Keratinocyte (primary cell): Measurements from ENCODE around the gene FRS2. TPM values are rescaled to one million over a fixed set of nuclear protein-coding genes. Genes with fewer than 3 reads are reported as not detected.

Experiments
- DNase-seq: peaks from one replicate; pipeline ENCODE4 v3.0.0-alpha.2; 2011; ENCODE audit warnings: low read depth, missing footprints, low spot score
- FAIRE-seq: peaks from 2 replicates; lab custom pipeline; 2011; peaks lifted over from hg19 to GRCh38; lab: Jason Lieb, UNC
- H2AFZ ChIP-seq: 2 replicates; pipeline ENCODE4 v1.6.0; 2012; ENCODE audit warnings: low read length, control low read depth, inconsistent platforms; ENCODE audit not compliant: control insufficient read depth
- H3K27ac ChIP-seq: 2 replicates; pipeline ENCODE4 v1.5.1; 2011; ENCODE audit warnings: low read length; ENCODE audit not compliant: control insufficient read depth, insufficient read depth
- H3K27me3 ChIP-seq: 3 replicates; pipeline ENCODE4 v1.6.0; 2011; ENCODE audit warnings: low read length; ENCODE audit not compliant: control insufficient read depth, insufficient read depth; ENCODE audit errors: extremely low read depth
- H3K36me3 ChIP-seq, 2 experiments: 2 replicates in 1 of 2; 3 replicates in 1 of 2; pipeline ENCODE4 v1.5.1; 2011; ENCODE audit warnings: low read length in 2 of 2, mild to moderate bottlenecking in 1 of 2; ENCODE audit not compliant: control insufficient read depth in 2 of 2, insufficient read depth in 2 of 2; ENCODE audit errors: extremely low read depth in 1 of 2
- H3K4me1 ChIP-seq: 3 replicates; pipeline ENCODE4 v1.5.1; 2011; ENCODE audit warnings: low read length; ENCODE audit not compliant: control insufficient read depth, insufficient read depth; ENCODE audit errors: extremely low read depth
- H3K4me2 ChIP-seq: 3 replicates; pipeline ENCODE4 v1.6.0; 2011; ENCODE audit warnings: low read depth, low read length; ENCODE audit not compliant: control insufficient read depth, insufficient read depth; ENCODE audit errors: extremely low read depth
- H3K4me3 ChIP-seq, 3 experiments: fragments of 200-600 bp in 1 of 3; sonication (generic) in 1 of 3; 2 replicates in 2 of 3; 3 replicates in 1 of 3; pipeline ENCODE4 v1.5.1; 2011 to 2016; ENCODE audit warnings: low read length in 3 of 3, mild to moderate bottlenecking in 3 of 3, control low read depth in 2 of 3, inconsistent platforms in 1 of 3, low read depth in 1 of 3, mixed read lengths in 1 of 3, mixed run types in 1 of 3, moderate library complexity in 1 of 3; ENCODE audit not compliant: control insufficient read depth in 2 of 3, insufficient read depth in 2 of 3; ENCODE audit errors: extremely low read depth in 1 of 3
- H3K79me2 ChIP-seq: 2 replicates; pipeline ENCODE4 v1.6.0; 2012; ENCODE audit warnings: low read length; ENCODE audit not compliant: control insufficient read depth, insufficient read depth
- H3K9ac ChIP-seq: 3 replicates; pipeline ENCODE4 v1.6.0; 2011; ENCODE audit warnings: low read length; ENCODE audit not compliant: control insufficient read depth, insufficient read depth; ENCODE audit errors: extremely low read depth
- H3K9me1 ChIP-seq: 3 replicates; pipeline ENCODE4 v1.6.0; 2011; ENCODE audit warnings: low read length; ENCODE audit not compliant: control insufficient read depth, insufficient read depth; ENCODE audit errors: extremely low read depth
- H3K9me3 ChIP-seq: 2 replicates; pipeline ENCODE4 v1.5.1; 2012; ENCODE audit warnings: low read depth, low read length; ENCODE audit not compliant: control insufficient read depth
- H4K20me1 ChIP-seq: 3 replicates; pipeline ENCODE4 v1.6.0; 2011; ENCODE audit warnings: low read length; ENCODE audit not compliant: control insufficient read depth, insufficient read depth; ENCODE audit errors: extremely low read depth
- CTCF ChIP-seq, 3 experiments: IDR thresholded peaks in 1 of 3; conservative IDR thresholded peaks in 1 of 3; optimal IDR thresholded peaks in 1 of 3; 2 replicates in 2 of 3; 3 replicates in 1 of 3; pipeline versions ENCODE3 to v1.5.1; 2011; ENCODE audit warnings: low read length in 3 of 3, mild to moderate bottlenecking in 3 of 3, moderate library complexity in 2 of 3, control low read depth in 1 of 3, inconsistent platforms in 1 of 3; ENCODE audit not compliant: insufficient read depth in 2 of 3; ENCODE audit errors: extremely low read depth in 1 of 3
- EZH2 ChIP-seq: IDR thresholded peaks from one replicate; pipeline ENCODE4 v1.6.1; 2012; ENCODE audit warnings: inconsistent platforms, mild to moderate bottlenecking, low read length, moderate library complexity
- dilution Hi-C: fragments of 300-500 bp; cut with MboI; formaldehyde crosslinking; loops from one replicate; pipeline ENCODE4 v1.7.0; 2020; ENCODE audit warnings: low sequenced_read_pairs; ENCODE audit not compliant: extremely low pct_ligation_motif_present
- polyA plus RNA-seq, 5 experiments: library from polyadenylated mRNA; depleted of rRNA in 3 of 5; stranded (reverse) in 3 of 5; stranded (forward) in 1 of 5; unstranded in 1 of 5; fragments of >200 nt; gene quantifications; 1 replicate in 1 of 5; 2 replicates in 3 of 5; 3 replicates in 1 of 5; pipeline versions ENCODE4 v1.2.1 to v1.2.3, GENCODE V29; 2011 to 2012; ENCODE audit warnings: missing spikeins in 2 of 5, low read depth in 1 of 5, low replicate concordance in 1 of 5

Gene FRS2
- polyA plus RNA-seq, 1 donor (not counting 4 experiments of a cell fraction or from before 2014, with no cell fraction given), result 28.6 TPM

- peaks cover 0 to 6% of the 10 kb centered on the region in 2 experiments for H3K36me3 ChIP-seq
- no peak overlapping the region for H3K27ac ChIP-seq
- TF ChIP-seq EZH2, result no peak
- TF ChIP-seq CTCF (optimal IDR thresholded peaks at IDR 0.05 in 1 of 3, IDR thresholded peaks at IDR 0.05 in 1 of 3, conservative IDR thresholded peaks at IDR 0.05 in 1 of 3; ENCODE audit: extremely low read depth in 1 of 3, insufficient read depth in 2 of 3, low read length in 3 of 3), result no peak
- no peaks in the 10 kb centered on the region for H3K9me1 ChIP-seq
- no peak for DNase-seq
- H2AFZ ChIP-seq, result no peak overlapping the region
- H3K4me2 ChIP-seq, result no peak overlapping the region
- H3K79me2 ChIP-seq, result no peaks in the 10 kb centered on the region
- H3K4me3 ChIP-seq, result no peak overlapping the region
- dilution Hi-C loops, result no loop called here
- H3K9ac ChIP-seq, result no peak overlapping the region
- H3K9me3 ChIP-seq, result no peaks in the 10 kb centered on the region
- H3K4me1 ChIP-seq, result peaks cover 22% of the 10 kb centered on the region
- FAIRE-seq, result no peak
- no peaks in the 10 kb centered on the region for H3K27me3 ChIP-seq
- H4K20me1 ChIP-seq, result no peaks in the 10 kb centered on the region
Measured at GRCh38 chr12:69550569-69551350, 80.6 kb downstream of the FRS2 start.

GRCh38 chr12:69553628-69554248 is 83.5 kb downstream of the FRS2 start:
- H3K4me2 ChIP-seq, result peak overlapping the region; percentile 38
- peak overlapping the region; percentile 26 for H3K9ac ChIP-seq
- H2AFZ ChIP-seq, result no peak overlapping the region
- TF ChIP-seq EZH2 (no peak), CTCF (optimal IDR thresholded peaks at IDR 0.05 in 1 of 3, IDR thresholded peaks at IDR 0.05 in 1 of 3, conservative IDR thresholded peaks at IDR 0.05 in 1 of 3; ENCODE audit: extremely low read depth in 1 of 3, insufficient read depth in 2 of 3, low read length in 3 of 3) (no peak)
- dilution Hi-C loops, result no loop called here
- FAIRE-seq, result peak; percentile 91
- no peak overlapping the region for H3K4me3 ChIP-seq
- peaks cover 17% of the 10 kb centered on the region for H3K79me2 ChIP-seq
- no peaks in the 10 kb centered on the region for H3K27me3 ChIP-seq
- peaks cover 0 to 6% of the 10 kb centered on the region in 2 experiments for H3K36me3 ChIP-seq
- peak; percentile 64 for DNase-seq
- no peaks in the 10 kb centered on the region for H3K9me3 ChIP-seq
- peaks cover 29% of the 10 kb centered on the region for H3K4me1 ChIP-seq
- peak overlapping the region; percentile 53 for H3K27ac ChIP-seq
- no peaks in the 10 kb centered on the region for H4K20me1 ChIP-seq
- no peaks in the 10 kb centered on the region for H3K9me1 ChIP-seq
